Transverse colon (tissue), 4 donors: Measurements from ENCODE around the gene AGR2. TPM values are rescaled to one million over a fixed set of nuclear protein-coding genes. Genes with fewer than 3 reads are reported as not detected.

Experiments
- DNase-seq: peaks from one replicate; pipeline ENCODE4 v3.0.0-alpha.2; 2019
- H3K27ac ChIP-seq, 4 donors: fragments of 200-600 bp; sonication (generic); 2 replicates each; pipeline ENCODE4 v1.5.1; 2016 to 2018; ENCODE audit warnings: inconsistent platforms in 4 of 4
- H3K27me3 ChIP-seq: fragments of 200-600 bp; sonication (generic); 2 replicates; pipeline ENCODE4 v1.5.1; 2017; ENCODE audit warnings: inconsistent platforms
- H3K36me3 ChIP-seq, 4 donors: fragments of 200-600 bp; sonication (generic); 2 replicates each; pipeline ENCODE4 v1.5.1; 2017 to 2019; ENCODE audit warnings: inconsistent platforms in 4 of 4
- H3K4me1 ChIP-seq, 4 donors: fragments of 200-600 bp; sonication (generic); 2 replicates each; pipeline ENCODE4 v1.5.1; 2017 to 2020; ENCODE audit warnings: inconsistent platforms in 4 of 4
- H3K4me3 ChIP-seq, 4 donors: fragments of 200-600 bp; sonication (generic); 1 replicate in 1 of 4; 2 replicates in 3 of 4; pipeline versions ENCODE4 v1.5.1 to v1.6.1; 2017 to 2019; ENCODE audit warnings: inconsistent platforms in 4 of 4
- H3K9me3 ChIP-seq, 2 donors: fragments of 200-600 bp; sonication (generic); 2 replicates each; pipeline ENCODE4 v1.5.1; 2017 to 2019; ENCODE audit warnings: inconsistent platforms in 2 of 2
- CTCF ChIP-seq, 5 experiments: fragments of 200-600 bp in 3 of 5; fragments of 450-650 bp in 2 of 5; sonication (generic) in 3 of 5; IDR thresholded peaks; 1 replicate in 2 of 5; 2 replicates in 3 of 5; pipeline ENCODE4 v1.5.1; 2016 to 2017; ENCODE audit warnings: antibody characterized with exemption in 5 of 5, inconsistent platforms in 3 of 5, mild to moderate bottlenecking in 2 of 5, moderate library complexity in 1 of 5
- EP300 ChIP-seq: sonication (generic); formaldehyde crosslinking; IDR thresholded peaks from one replicate; pipeline ENCODE4 v1.6.1; 2017; ENCODE audit warnings: antibody characterized with exemption, low read depth
- POLR2A ChIP-seq: fragments of 450-650 bp; IDR thresholded peaks from one replicate; pipeline ENCODE4 v1.6.1; 2016; ENCODE audit warnings: antibody characterized with exemption, mild to moderate bottlenecking, moderate library complexity
- POLR2AphosphoS5 ChIP-seq, 3 donors: sonication (generic); formaldehyde crosslinking; IDR thresholded peaks; one replicate each; pipeline ENCODE4 v1.6.1; 2016; ENCODE audit warnings: antibody characterized with exemption in 3 of 3
- WGBS, 2 donors: methylation state at CpG; one replicate each; pipeline ENCODE4 v1.1.5; 2018; ENCODE audit warnings: low coverage in 1 of 2; 5-methylcytosine and 5-hydroxymethylcytosine counted together
- in situ Hi-C, 4 donors: fragments of 200-750 bp; cut with MboI; loops; one replicate each; pipeline versions ENCODE4 v1.15.0 to v1.15.1; 2017; ENCODE audit warnings: low sequenced_read_pairs in 3 of 4, low pct_ligation_motif_present in 1 of 4, low pct_unique_long_range_greater_than_20kb in 1 of 4
- intact Hi-C: fragments of 100-400 bp; cut with DNase I; formaldehyde crosslinking; loops from one replicate; pipeline ENCODE4 v1.15.1; 2023; ENCODE audit warnings: low total_unique reads
- total RNA-seq, 4 donors: library from RNA; depleted of rRNA; stranded (reverse); fragments of >200 nt; gene quantifications; one replicate each; pipeline ENCODE4 v1.1.0, GENCODE V29; 2016

AGR2 gene
- total RNA-seq, 4 donors from 2014 or later = 32.9 to 297 (median 215) TPM

GRCh38 chr7:16786257-16786656, 18.5 kb downstream of the AGR2 start:
- intact Hi-C loops (no loop called here), in situ Hi-C loops (no loop called here)
- peaks cover 0 to 8% (median 0%) of the 10 kb centered on the region in 4 donors for H3K4me1 ChIP-seq
- TF ChIP-seq POLR2AphosphoS5 (IDR thresholded peaks at IDR 0.05) (no peak), EP300 (no peak), POLR2A (no peak), CTCF (IDR thresholded peaks at IDR 0.05) (no peak)
- no peak for DNase-seq
- H3K9me3 ChIP-seq = no peaks in the 10 kb centered on the region
- H3K27ac ChIP-seq = peak overlapping the region in 1 of 4 donors; percentile 12
- H3K4me3 ChIP-seq = no peak overlapping the region
- H3K36me3 ChIP-seq = no peaks in the 10 kb centered on the region
- H3K27me3 ChIP-seq = no peaks in the 10 kb centered on the region
- WGBS, 2 donors = 38 to 52% methylated on average over 3 to 4 of the region's 4 CpGs

- no peak overlapping the region for H3K27ac ChIP-seq
- H3K9me3 ChIP-seq = no peaks in the 10 kb centered on the region
- DNase-seq = no peak
- no peaks in the 10 kb centered on the region for H3K36me3 ChIP-seq
- peaks cover 0 to 8% (median 0%) of the 10 kb centered on the region in 4 donors for H3K4me1 ChIP-seq
- WGBS, 2 donors = 81 to 100% methylated on average over 1 to 2 of the region's 2 CpGs
- H3K4me3 ChIP-seq = no peak overlapping the region
- intact Hi-C loops (no loop called here), in situ Hi-C loops (no loop called here)
- no peaks in the 10 kb centered on the region for H3K27me3 ChIP-seq
- no peak for TF ChIP-seq CTCF (IDR thresholded peaks at IDR 0.05)
These were observed 19.0 kb downstream of the AGR2 start for GRCh38 chr7:16785846-16786245.

- H3K9me3 ChIP-seq = no peaks in the 10 kb centered on the region
- no peak for DNase-seq
- no peak for TF ChIP-seq EP300
- no peak for TF ChIP-seq POLR2A
- TF ChIP-seq CTCF (IDR thresholded peaks at IDR 0.05) = no peak
- TF ChIP-seq POLR2AphosphoS5 (IDR thresholded peaks at IDR 0.05) = no peak
- WGBS, 2 donors = 81 to 82% methylated on average over 1 of the region's 1 CpG
- peaks cover 0 to 8% (median 0%) of the 10 kb centered on the region in 4 donors for H3K4me1 ChIP-seq
- no peak overlapping the region for H3K4me3 ChIP-seq
- no peaks in the 10 kb centered on the region for H3K36me3 ChIP-seq
- no peak overlapping the region for H3K27ac ChIP-seq
- in situ Hi-C loops (no loop called here), intact Hi-C loops (no loop called here)
- no peaks in the 10 kb centered on the region for H3K27me3 ChIP-seq
These were observed 19.5 kb downstream of the AGR2 start for GRCh38 chr7:16785321-16785720.

- no peaks in the 10 kb centered on the region for H3K9me3 ChIP-seq
- intact Hi-C loops = no loop called here
- 74 to 82% methylated on average over 1 of the region's 1 CpG for WGBS, 2 donors
- H3K4me1 ChIP-seq = no peaks in the 10 kb centered on the region
- H3K27ac ChIP-seq = no peak overlapping the region
- H3K27me3 ChIP-seq = no peaks in the 10 kb centered on the region
- H3K36me3 ChIP-seq = no peaks in the 10 kb centered on the region
- H3K4me3 ChIP-seq = no peak overlapping the region
- DNase-seq = no peak
- no peak for TF ChIP-seq EP300
- no peak for TF ChIP-seq POLR2AphosphoS5 (IDR thresholded peaks at IDR 0.05)
- TF ChIP-seq POLR2A = no peak
- TF ChIP-seq CTCF (IDR thresholded peaks at IDR 0.05) = no peak
- in situ Hi-C loops = no loop called here
These were observed 24.2 kb downstream of the AGR2 start for GRCh38 chr7:16780596-16780995.
